Tibial artery (tissue), 4 donors: ENCODE data around the gene EXOC6B.

Source experiments
- DNase-seq, 2 donors: peaks; one replicate each; pipeline ENCODE4 v3.0.0-alpha.2; 2019
- H3K27ac ChIP-seq, 2 donors: fragments of 200-600 bp; sonication (generic) in 1 of 2; 1 replicate in 1 of 2; 2 replicates in 1 of 2; pipeline ENCODE4 v1.5.1; 2018 to 2019; ENCODE audit warnings: mild to moderate bottlenecking in 1 of 2
- H3K27me3 ChIP-seq, 2 donors: fragments of 200-600 bp; sonication (generic) in 1 of 2; one replicate each; pipeline versions ENCODE4 v1.5.1 to v1.6.0; 2016 to 2019
- H3K36me3 ChIP-seq, 3 donors: fragments of 200-600 bp; sonication (generic) in 2 of 3; one replicate each; pipeline ENCODE4 v1.5.1; 2016 to 2019; ENCODE audit warnings: mild to moderate bottlenecking in 2 of 3
- H3K4me1 ChIP-seq, 4 donors: fragments of 200-600 bp; sonication (generic) in 2 of 4; 1 replicate in 3 of 4; 2 replicates in 1 of 4; pipeline ENCODE4 v1.5.1; 2016 to 2019
- H3K4me3 ChIP-seq, 2 donors: fragments of 200-600 bp; sonication (generic) in 1 of 2; 1 replicate in 1 of 2; 2 replicates in 1 of 2; pipeline ENCODE4 v1.5.1; 2018 to 2019; ENCODE audit warnings: mild to moderate bottlenecking in 2 of 2
- H3K9me3 ChIP-seq, 3 donors: fragments of 200-600 bp; sonication (generic) in 1 of 3; one replicate each; pipeline ENCODE4 v1.5.1; 2016 to 2019
- CTCF ChIP-seq, 2 experiments: fragments of 200-600 bp in 1 of 2; fragments of 450-650 bp in 1 of 2; IDR thresholded peaks; one replicate each; pipeline ENCODE4 v1.5.1; 2017 to 2019; ENCODE audit warnings: antibody characterized with exemption in 2 of 2, mild to moderate bottlenecking in 1 of 2, moderate library complexity in 1 of 2
- intact Hi-C: fragments of 100-400 bp; cut with DNase I; formaldehyde crosslinking; loops from one replicate; pipeline ENCODE4 v1.15.0; 2023; ENCODE audit warnings: low total_unique reads

EXOC6B gene

GRCh38 chr2:72750466-72750865 lies 75.4 kb downstream of the EXOC6B start:
- H3K27me3 ChIP-seq, result no peaks in the 10 kb centered on the region
- DNase-seq, result no peak
- no peak overlapping the region for H3K4me3 ChIP-seq
- TF ChIP-seq CTCF (IDR thresholded peaks at IDR 0.05), result no peak
- H3K4me1 ChIP-seq, result peaks cover 0 to under 1% (median 0%) of the 10 kb centered on the region in 4 donors
- no peaks in the 10 kb centered on the region for H3K9me3 ChIP-seq
- H3K27ac ChIP-seq, result no peak overlapping the region
- intact Hi-C loops, result no loop called here
- no peaks in the 10 kb centered on the region for H3K36me3 ChIP-seq

- no peaks in the 10 kb centered on the region for H3K4me1 ChIP-seq
- no peaks in the 10 kb centered on the region for H3K27me3 ChIP-seq
- H3K27ac ChIP-seq, result no peak overlapping the region
- TF ChIP-seq CTCF (IDR thresholded peaks at IDR 0.05), result no peak
- intact Hi-C loops, result no loop called here
- H3K9me3 ChIP-seq, result no peaks in the 10 kb centered on the region
- no peak for DNase-seq
- H3K36me3 ChIP-seq, result no peaks in the 10 kb centered on the region
- no peak overlapping the region for H3K4me3 ChIP-seq
Measured at GRCh38 chr2:72747344-72747743, 78.5 kb downstream of the EXOC6B start.

GRCh38 chr2:72745679-72746368 lies 80.0 kb downstream of the EXOC6B start:
- Histone ChIP-seq H3K27ac (no peak overlapping the region), H3K27me3 (no peaks in the 10 kb centered on the region), H3K4me3 (no peak overlapping the region), H3K9me3 (no peaks in the 10 kb centered on the region), H3K4me1 (no peaks in the 10 kb centered on the region), H3K36me3 (peaks cover 4 to 5% (median 4%) of the 10 kb centered on the region in 3 donors)
- intact Hi-C loops, result no loop called here
- peak; percentile 53 to 59 for TF ChIP-seq CTCF (IDR thresholded peaks at IDR 0.05)
- DNase-seq, result no peak

- intact Hi-C loops, result no loop called here
- Histone ChIP-seq H3K4me3 (no peak overlapping the region), H3K27ac (no peak overlapping the region), H3K9me3 (no peaks in the 10 kb centered on the region), H3K36me3 (peaks cover 11 to 13% (median 12%) of the 10 kb centered on the region in 3 donors), H3K4me1 (no peaks in the 10 kb centered on the region), H3K27me3 (no peaks in the 10 kb centered on the region)
- DNase-seq, result no peak
- no peak for TF ChIP-seq CTCF (IDR thresholded peaks at IDR 0.05)
Measured at GRCh38 chr2:72744049-72744448, 81.8 kb downstream of the EXOC6B start.

- Histone ChIP-seq H3K27ac (no peak overlapping the region), H3K9me3 (no peaks in the 10 kb centered on the region), H3K36me3 (peaks cover 12 to 13% (median 13%) of the 10 kb centered on the region in 3 donors), H3K4me1 (no peaks in the 10 kb centered on the region), H3K27me3 (no peaks in the 10 kb centered on the region), H3K4me3 (no peak overlapping the region)
- no peak for DNase-seq
- intact Hi-C loops, result no loop called here
- TF ChIP-seq CTCF (IDR thresholded peaks at IDR 0.05), result no peak
Measured at GRCh38 chr2:72743481-72743880, 82.4 kb downstream of the EXOC6B start.
